HG03045 (cell line): ENCODE results near the gene KIF3A.

Experiments
- ATAC-seq: cut with Tn5 transposase; IDR thresholded peaks from one replicate; pipeline ENCODE4 v1.9.1; 2021; ENCODE audit warnings: mild to moderate bottlenecking, moderate library complexity; ENCODE audit not compliant: unreplicated experiment

Gene KIF3A

DNA sequence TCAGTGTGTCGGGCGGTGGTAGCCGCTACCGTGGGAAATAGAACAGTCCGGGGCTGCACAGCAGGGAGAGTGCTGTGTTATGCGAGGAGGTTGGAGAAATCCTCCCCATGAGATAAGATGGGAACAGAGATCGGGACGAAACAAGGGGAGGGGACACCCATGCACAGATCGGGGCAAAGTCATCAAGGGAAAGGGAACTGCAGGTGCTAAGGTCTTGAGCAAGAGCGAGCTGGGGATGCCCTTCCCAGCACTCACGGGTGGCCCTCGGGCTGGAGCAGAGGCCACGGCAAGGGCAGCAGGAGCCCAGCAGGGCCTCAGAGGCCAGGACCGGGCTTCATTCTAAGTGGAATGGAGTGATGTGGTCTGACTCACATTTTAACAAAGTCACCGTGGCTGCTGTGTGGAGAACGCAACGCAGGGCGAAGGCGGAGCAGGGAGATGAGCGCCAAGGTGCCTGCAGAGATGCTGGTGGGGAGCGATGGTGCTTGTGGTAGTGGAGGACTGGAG lies 71.7 kb downstream of the KIF3A start:
- ATAC-seq, result no peak

DNA sequence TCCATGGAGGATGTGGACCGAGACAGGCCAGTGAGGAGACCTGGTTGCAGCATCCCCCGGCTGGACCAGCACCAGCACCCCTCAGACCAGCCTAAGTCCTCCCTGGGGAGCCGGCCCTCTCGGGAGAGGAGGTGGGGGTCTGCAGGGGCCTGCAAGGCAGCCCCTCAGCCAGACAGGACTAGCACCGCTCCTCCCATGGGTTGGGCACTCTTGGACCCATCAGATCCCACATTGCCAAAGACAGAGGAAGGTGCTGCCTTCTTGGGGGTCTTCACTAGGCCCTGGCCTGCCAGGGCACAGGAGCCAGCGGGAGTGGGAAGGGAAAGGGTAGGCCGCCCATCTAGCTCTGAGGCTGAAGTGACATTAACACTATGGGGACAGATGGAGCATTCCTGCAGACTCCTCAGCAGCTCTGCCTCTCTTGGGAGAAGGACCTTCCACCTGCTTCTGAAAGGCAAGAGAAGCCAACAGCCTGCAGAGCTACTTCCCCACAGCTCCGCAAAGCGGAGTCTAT lies 72.6 kb downstream of the KIF3A start:
- ATAC-seq, result no peak

DNA sequence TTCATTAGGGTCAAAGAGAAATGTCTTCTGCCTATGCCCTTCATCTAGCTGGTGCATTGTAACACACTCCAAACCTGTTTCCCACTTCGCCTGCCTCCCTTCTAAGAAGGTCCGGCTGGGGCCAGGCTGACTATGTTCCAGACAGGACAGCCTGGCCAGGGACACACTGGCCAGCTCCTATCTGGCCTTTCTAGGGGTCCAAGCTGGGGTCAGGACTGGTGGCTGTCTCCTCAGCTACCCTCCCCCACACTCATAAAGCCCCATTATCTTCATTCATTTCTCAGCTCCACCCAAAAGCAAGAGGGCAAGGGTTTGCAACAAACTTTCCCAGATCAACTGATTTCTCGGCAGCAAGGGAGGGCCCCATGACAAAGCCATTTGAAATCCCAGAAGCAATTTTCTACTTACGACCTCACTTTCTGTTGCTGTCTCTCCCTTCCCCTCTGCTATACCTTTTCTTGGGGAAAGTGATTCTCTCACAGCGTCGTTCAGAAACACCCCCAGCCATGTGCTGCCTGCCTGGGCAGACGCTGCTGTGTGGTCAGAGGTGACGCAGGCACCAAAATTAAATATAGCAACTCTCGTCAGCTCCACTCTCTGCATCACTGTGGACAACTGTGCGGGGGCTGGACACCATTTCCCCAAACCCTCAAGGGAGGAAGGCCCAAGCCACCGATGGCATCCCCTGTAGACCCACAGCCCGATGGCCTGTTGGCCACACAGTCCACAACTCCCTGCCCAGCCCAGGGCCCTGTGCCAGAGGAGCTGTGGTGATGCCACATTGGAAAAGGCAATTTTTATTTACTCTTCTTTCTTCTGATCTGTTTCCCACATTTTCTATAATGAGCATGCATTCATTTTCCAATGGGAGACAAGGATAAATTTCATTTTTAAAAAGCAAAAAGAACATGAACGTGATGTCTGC lies 73.3 kb downstream of the KIF3A start:
- ATAC-seq, result peak; percentile 50

DNA sequence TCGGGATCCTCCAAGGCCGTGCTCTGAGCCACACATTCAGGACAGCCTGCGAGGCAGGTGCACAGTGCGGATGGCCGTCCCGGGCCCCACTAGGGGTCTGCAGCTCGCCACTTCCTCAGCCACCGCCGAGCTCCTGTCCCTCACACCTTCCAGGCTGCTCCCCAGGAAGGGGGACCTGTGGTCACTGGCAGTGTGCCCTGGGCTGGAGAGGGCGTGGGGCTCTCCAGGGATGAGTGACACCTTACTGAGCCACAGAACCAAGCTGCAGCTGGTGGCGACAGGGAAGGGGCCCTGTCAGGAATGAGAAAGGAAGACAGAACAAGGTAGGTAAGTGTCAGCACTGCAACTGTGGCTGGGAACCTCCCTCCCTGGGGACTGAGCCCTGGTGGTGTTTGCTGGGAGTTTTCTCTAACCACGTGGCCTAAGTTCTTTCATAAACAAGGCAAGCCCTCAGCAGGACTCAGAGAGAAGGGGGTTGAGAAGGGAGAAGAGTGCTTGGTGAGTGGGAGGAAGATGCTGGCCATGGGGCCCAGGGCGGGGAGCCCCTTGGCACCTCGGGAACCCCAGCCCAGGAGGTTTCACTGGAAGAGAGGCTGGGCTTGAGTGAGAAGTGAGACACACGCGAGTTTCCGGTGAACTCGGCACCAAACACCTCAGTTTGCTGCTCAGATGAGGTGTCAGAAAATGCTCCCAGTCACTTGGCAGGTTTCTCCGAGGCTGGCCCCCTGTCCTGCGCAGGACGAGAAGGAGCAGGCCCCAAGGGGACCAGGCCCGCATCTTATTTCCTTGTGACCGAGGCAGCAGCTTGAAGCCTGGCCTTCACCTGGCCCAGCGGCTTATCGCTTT lies 74.2 kb downstream of the KIF3A start:
- ATAC-seq, result peak; percentile 63

DNA sequence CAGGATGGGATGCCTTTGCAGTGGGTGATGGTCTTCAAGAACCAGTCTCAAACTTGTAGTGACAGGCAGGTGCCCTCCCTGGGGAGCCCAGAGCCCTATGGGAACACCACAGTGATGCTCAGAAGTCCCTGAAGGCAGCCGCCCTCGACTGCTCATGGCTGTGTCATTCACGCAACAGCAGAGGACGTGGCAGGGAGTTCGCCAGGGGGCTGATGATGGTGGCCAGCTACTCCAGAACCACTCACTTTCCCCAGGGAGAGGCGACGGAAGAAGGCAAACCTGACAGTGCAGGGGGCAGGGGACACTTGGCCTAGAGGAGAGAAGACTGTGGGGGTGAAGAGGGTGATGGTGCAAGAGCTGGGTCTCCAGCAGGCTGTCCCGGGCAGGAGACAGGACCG lies 75.3 kb downstream of the KIF3A start:
- no peak for ATAC-seq

DNA sequence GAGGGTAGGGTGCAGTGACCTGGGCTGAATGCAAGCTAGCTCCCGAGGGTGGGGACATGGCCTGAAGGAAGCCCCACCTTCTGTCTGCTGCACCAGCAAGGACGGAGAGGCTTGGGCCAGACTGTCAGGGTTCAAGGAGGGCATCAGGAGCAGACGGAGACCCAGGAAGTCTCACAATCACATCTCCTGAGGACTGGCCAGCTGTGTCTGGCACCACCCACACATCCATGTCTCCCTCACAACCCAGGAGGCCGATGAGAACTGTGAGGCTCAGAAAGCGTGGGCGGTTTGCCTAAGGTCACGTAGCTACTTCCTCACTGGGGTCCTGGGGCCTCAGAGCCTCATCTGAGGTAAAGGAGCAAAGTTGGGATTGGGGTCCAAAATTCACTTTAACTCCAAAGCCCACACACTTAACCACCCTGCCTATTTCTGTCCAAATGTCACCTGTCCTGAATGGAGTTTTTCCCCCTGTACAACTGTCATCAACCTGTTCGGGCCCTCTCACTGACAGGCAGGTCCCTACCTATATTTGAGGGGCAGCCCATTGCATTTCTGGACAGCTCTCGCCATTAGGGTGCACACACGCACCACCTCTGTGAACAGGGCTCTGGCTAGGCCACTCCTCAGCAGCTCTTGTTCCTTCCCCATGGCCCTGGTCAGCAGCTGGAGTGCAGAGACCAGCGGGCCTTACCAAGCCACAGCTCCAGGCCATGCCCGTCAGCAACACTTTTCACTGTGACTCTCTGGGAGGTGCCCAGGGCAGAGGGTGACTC lies 75.9 kb downstream of the KIF3A start:
- no peak for ATAC-seq

- no peak for ATAC-seq
These were observed 77.5 kb downstream of the KIF3A start for GRCh38 chr5:132659598-132660493.

DNA sequence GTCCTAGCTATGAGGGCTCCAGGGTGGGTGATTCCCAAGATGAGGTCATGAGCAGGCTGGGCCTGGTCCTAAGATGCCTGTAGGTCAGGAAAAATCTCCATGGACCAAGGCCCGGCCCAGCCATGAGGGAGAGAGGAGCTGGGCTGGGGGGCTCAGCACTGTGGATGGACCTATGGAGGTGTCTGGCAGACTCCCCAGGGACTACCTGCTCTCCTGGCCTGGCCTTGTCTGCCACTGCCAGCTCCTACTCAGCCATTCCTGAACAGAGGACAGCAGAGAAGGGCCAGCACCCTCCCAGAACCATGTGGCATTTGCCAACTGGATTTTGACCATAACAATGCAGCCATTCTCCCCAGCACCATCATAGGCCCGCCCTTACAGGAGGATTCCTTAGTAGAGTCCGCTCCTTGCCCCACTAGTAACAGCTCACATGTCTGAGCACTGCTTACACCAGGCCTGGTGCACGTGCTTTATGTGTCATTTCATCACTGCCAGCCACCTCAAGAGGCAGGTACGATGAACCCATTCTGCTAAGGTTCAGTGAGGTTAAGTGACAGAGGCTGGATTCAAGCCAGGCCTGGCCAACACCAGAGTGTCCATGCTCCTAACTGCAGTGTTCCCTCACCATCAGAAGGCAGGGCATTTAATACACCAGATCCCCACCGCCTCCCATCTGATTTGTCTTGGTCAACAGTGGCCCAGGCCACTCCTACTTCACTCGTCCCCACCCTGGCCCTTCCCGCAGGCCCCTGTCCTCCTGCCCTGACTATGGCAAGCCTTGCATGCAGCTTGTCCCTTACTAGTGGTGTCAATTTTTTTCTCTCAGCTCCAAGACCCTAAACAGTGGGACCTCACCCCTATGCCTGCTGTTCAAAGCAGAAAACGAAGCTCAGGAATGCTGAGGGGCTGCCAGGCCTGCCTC lies 78.7 kb downstream of the KIF3A start:
- ATAC-seq, result no peak

GRCh38 chr5:132657676-132658380 lies 79.5 kb downstream of the KIF3A start, which contains the start of gene IL13:
Gene IL13 (plus strand): TSS chr5:132658173. CDS start chr5:132658187, 14 bp downstream.
- no peak for ATAC-seq

GRCh38 chr5:132656774-132657355 lies 80.5 kb downstream of the KIF3A start:
- no peak for ATAC-seq

DNA sequence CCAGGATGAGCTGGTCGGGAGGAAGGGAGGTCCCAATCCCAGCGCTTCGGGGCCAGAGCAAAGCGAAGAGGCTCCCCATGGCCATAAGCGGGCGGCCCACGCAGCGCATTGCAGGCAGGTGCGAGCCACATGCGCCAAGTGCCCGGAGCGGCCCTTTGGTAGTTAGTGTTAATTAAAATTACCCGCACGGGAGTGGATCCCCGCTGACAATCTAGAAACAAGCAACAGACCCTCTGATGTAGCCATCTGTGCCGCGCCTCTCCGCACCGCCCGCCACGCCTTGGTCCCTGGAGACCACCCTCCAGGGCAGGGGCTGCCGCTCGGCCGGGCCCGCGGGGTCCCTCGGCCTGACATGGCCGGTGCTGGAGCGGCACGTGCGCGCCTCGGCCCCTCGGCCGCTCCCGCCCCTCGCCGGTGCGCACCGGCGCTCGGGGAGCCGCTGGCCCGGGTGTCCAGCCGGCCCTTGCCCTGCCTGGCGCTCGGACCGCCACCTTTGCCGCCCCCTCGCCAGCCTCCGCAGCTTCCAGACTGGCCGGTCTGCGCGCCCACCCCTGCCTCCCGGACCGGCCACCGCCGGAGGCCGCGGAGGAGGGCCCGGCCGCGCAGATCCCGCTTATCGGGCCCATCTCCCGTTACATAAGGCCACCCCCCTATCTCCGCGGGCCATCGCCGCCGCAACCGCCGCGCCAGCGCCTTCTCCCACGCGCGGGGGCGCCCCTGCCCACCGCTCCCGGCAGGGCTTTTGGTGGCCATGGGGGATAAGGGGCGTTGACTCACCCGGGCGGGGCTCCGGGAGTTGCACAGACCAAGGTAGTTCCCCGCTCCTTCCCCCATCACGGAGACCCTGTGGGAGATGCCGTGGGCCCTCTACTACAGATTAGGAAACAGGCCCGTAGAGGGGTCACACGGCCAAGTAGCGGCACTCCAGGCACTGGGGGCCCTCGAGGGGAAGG lies 81.2 kb downstream of the KIF3A start:
- ATAC-seq, result no peak

DNA sequence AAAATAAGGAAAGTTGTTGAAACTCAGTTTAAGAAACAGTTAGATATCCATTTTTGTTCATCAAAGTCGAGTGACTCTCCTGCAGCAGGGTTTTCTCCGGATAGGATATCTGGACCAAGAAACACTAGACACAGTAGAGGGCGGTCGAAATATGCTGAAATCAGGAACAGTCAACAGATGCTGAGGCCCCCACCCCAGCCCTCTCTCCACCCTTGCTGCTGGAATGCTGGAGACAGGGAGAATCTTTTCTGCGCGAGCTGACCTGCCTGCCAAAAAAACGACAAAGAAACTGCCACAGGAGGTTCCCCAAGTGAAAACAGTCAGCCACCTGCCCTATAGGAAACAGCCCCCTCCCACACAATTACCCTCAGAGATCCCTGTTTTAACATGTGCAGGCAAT lies 83.6 kb downstream of the KIF3A start:
- ATAC-seq, result no peak

GRCh38 chr5:132651838-132652469 lies 85.4 kb downstream of the KIF3A start:
- ATAC-seq, result no peak

DNA sequence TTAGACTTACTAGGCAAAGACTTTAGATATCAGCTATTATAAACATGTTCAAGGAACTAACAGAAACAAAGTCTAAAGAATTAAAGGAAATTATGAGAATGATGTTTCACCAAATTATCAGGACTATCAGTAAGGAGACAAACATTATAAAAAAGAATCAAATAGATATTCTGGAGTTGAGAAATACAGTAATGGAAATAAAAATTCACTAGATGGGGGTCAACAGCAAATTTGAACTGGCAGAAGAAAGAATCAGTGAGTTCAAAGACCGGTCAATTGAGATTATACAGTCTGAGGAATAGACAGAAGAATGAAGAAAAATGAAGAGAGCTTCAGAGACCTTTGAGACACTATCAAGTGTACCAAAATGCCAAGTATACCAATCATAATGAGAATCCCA lies 89.0 kb downstream of the KIF3A start:
- ATAC-seq, result no peak

DNA sequence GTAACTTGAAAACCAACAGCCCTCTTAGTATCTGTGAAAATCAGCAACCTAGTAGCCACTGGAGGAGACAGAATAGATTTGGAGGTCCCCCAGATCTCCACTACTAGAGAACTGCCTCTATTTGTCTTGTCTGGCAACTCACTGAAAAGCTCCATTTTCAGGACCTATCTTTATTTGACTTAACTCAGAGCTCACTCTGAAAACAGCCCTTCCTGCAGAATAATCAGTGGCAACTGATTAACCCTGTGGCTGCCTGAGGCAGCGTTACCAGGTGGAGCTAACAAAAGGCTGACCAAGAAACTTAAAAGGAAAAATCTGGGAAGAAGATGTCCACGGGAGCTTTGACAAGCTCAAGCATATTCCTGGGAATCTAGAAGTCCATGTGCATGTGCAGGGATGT lies 89.9 kb downstream of the KIF3A start:
- no peak for ATAC-seq
